GM18861 (cell line): Measurements from ENCODE around the gene PRG2.
"Not testable (repeated sequence)": the region's sequence is repeated elsewhere in the genome, so short reads cannot be mapped to it uniquely, and the experiment has no call there.

Experiments
- ATAC-seq: cut with Tn5 transposase; IDR thresholded peaks from one replicate; pipeline ENCODE4 v1.9.1; 2021; ENCODE audit not compliant: unreplicated experiment

The PRG2 gene

GRCh38 chr11:57370251-57370650, 20.2 kb downstream of the PRG2 start:
- no peak for ATAC-seq

GRCh38 chr11:57368845-57369232, 21.6 kb downstream of the PRG2 start:
- ATAC-seq, result no peak

GRCh38 chr11:57368106-57368844, 22.2 kb downstream of the PRG2 start:
- ATAC-seq, result no peak

GRCh38 chr11:57364851-57365660, 25.4 kb downstream of the PRG2 start:
- no peak for ATAC-seq

- ATAC-seq, result no peak
These were observed 27.0 kb downstream of the PRG2 start for GRCh38 chr11:57363131-57364080.

- no peak for ATAC-seq
These were observed 28.5 kb downstream of the PRG2 start for GRCh38 chr11:57361926-57362325.

GRCh38 chr11:57361420-57361819, 29.0 kb downstream of the PRG2 start:
- ATAC-seq, result not testable (repeated sequence)

GRCh38 chr11:57360991-57361390, 29.5 kb downstream of the PRG2 start:
- ATAC-seq, result no peak

GRCh38 chr11:57359896-57360690, 30.4 kb downstream of the PRG2 start:
- no peak for ATAC-seq

GRCh38 chr11:57359396-57359795, 31.1 kb downstream of the PRG2 start:
- no peak for ATAC-seq

- ATAC-seq, result no peak
These were observed 31.5 kb downstream of the PRG2 start for GRCh38 chr11:57358991-57359390.

GRCh38 chr11:57358543-57358961, 31.9 kb downstream of the PRG2 start:
- ATAC-seq, result no peak

- ATAC-seq, result no peak
These were observed 32.6 kb downstream of the PRG2 start for GRCh38 chr11:57357856-57358255.

- ATAC-seq, result no peak
These were observed 33.1 kb downstream of the PRG2 start for GRCh38 chr11:57357310-57357709.

GRCh38 chr11:57356268-57356667, 34.2 kb downstream of the PRG2 start:
- no peak for ATAC-seq

- ATAC-seq, result no peak
These were observed 35.8 kb downstream of the PRG2 start for GRCh38 chr11:57354699-57355098.

- no peak for ATAC-seq
These were observed 36.6 kb downstream of the PRG2 start for GRCh38 chr11:57353852-57354251.

GRCh38 chr11:57353446-57353845, 37.0 kb downstream of the PRG2 start:
- no peak for ATAC-seq

- no peak for ATAC-seq
These were observed 37.4 kb downstream of the PRG2 start for GRCh38 chr11:57353036-57353435.

GRCh38 chr11:57349491-57350274, 40.8 kb downstream of the PRG2 start:
- no peak for ATAC-seq
